SK-N-SH treated with all-trans-retinoic acid at 6 μM for 48 hours (cell line): ENCODE data around the gene POLD1.

Source experiments
- ARNTL ChIP-seq: fragments of 450-650 bp; formaldehyde crosslinking; IDR thresholded peaks from 2 replicates; pipeline ENCODE4 v1.5.0; 2020; ENCODE audit warnings: low read depth, mild to moderate bottlenecking, moderate library complexity, borderline replicate concordance
- RARB ChIP-seq: fragments of 250-450 bp; sonication (Bioruptor Pico); IDR thresholded peaks from 2 replicates; pipeline ENCODE4 v1.8.0; 2021; ENCODE audit warnings: mild to moderate bottlenecking, moderate library complexity

- TF ChIP-seq RARB (CRISPR knock-in tag) (no peak), ARNTL (no peak)
Observed at GRCh38 chr19:50361290-50362029, 22.7 kb upstream of the POLD1 start.
